ENCODE measurements around the gene DTX1. TPM values are rescaled to one million over a fixed set of nuclear protein-coding genes. Genes with fewer than 3 reads are reported as not detected.

Gene DTX1
- total and polyA plus RNA-seq, 2 of the 8 experiments (the other 6 are each of a cell fraction or from before 2014, with no cell fraction given), result 4.7 to 6.9 TPM

GRCh38 chr12:113102811-113103210, 46.3 kb downstream of the DTX1 start:
- Histone ChIP-seq H3K4me3 (ENCODE audit: extremely low read depth in 1 of 4, insufficient read depth in 2 of 4, low read depth in 3 of 4, low read length in 4 of 4) (no peak overlapping the region), H3K18ac (ENCODE audit: extremely low read depth, low read length) (no peak overlapping the region), H3K9me3 (ENCODE audit: insufficient read depth in 2 of 2, low read depth in 1 of 2, low read length in 1 of 2) (no peaks in the 10 kb centered on the region), H3K4me2 (ENCODE audit: insufficient read depth in 1 of 2, low read depth in 2 of 2, low read length in 2 of 2) (no peak overlapping the region), H3K27me3 (replicated peaks in 1 of 4; ENCODE audit: control insufficient read depth in 3 of 4, extremely low read depth in 1 of 4, insufficient read depth in 3 of 4, low read length in 3 of 4) (0 out of 7 replicates have a peak, but pooled peaks cover 0 to 2% (median 0%) of the 10 kb centered on the region in 4 experiments), H3K79me1 (ENCODE audit: low read depth, low read length) (no peaks in the 10 kb centered on the region), H3K14ac (ENCODE audit: insufficient read length) (no peak overlapping the region), H3K36me3 (ENCODE audit: control insufficient read depth in 2 of 4, insufficient read depth in 4 of 4, low read length in 3 of 4) (no peaks in the 10 kb centered on the region), H3K23ac (ENCODE audit: insufficient read length) (no peak overlapping the region), H4K8ac (ENCODE audit: extremely low read depth, insufficient read depth, low read length) (no peak overlapping the region), H2AFZ (ENCODE audit: low read length) (no peak overlapping the region), H3K23me2 (ENCODE audit: low read depth, low read length) (peaks cover 2% of the 10 kb centered on the region; the same call in 1 of the 2 replicates), H3K79me2 (ENCODE audit: control insufficient read depth in 1 of 2, insufficient read depth in 2 of 2, low read length in 2 of 2) (no peaks in the 10 kb centered on the region), H4K5ac (ENCODE audit: insufficient read length, low read depth, low read length) (no peak overlapping the region), H2BK120ac (replicated peaks; ENCODE audit: low read depth, low read length) (no peak overlapping the region), H2AK5ac (ENCODE audit: low read depth, low read length) (no peak overlapping the region), H3K9ac (replicated peaks in 1 of 4; ENCODE audit: extremely low read depth in 1 of 4, low read depth in 3 of 4, low read length in 3 of 4) (no peak overlapping the region), H2BK12ac (ENCODE audit: low read depth, low read length) (no peak overlapping the region), H2BK20ac (ENCODE audit: low read length) (no peak overlapping the region), H3K27ac (ENCODE audit: low read depth, low read length) (no peak overlapping the region), H3K4ac (replicated peaks; ENCODE audit: insufficient read length, low read depth, low read length) (no peak overlapping the region), H2BK5ac (ENCODE audit: low read depth, low read length) (no peak overlapping the region), H3K4me1 (replicated peaks in 1 of 4; ENCODE audit: control insufficient read depth in 3 of 4, insufficient read depth in 4 of 4, low read length in 3 of 4) (peaks cover 0 to 7% (median 3%) of the 10 kb centered on the region in 4 experiments; a peak in 5 of 7 replicates), H2BK15ac (ENCODE audit: low read length) (no peak overlapping the region), H4K91ac (replicated peaks; ENCODE audit: insufficient read length, low read length) (no peak overlapping the region), H4K20me1 (replicated peaks in 1 of 2; ENCODE audit: control insufficient read depth in 1 of 2, insufficient read depth in 2 of 2, low read length in 2 of 2) (no peaks in the 10 kb centered on the region), H3K56ac (replicated peaks; ENCODE audit: insufficient read length, low read depth, low read length) (no peak overlapping the region)
- DNase-seq (ENCODE audit: low read depth in 1 of 2, low spot score in 2 of 2) (no peak), FAIRE-seq (no peak)
- WGBS, 2 experiments (ENCODE audit: extremely low coverage in 1 of 2, insufficient coverage in 1 of 2, insufficient read length in 1 of 2, insufficient replicate concordance in 2 of 2, low coverage in 1 of 2, low lambda C conversion rate in 2 of 2, missing lambda C conversion rate in 1 of 2), result 90% methylated on average over 5 of the region's 5 CpGs; no CpG with 5 or more reads in 1 of the 2 experiments
- TF ChIP-seq MAX (IDR thresholded peaks at IDR 0.05) (no peak), POLR2AphosphoS5 (IDR thresholded peaks at IDR 0.05; ENCODE audit: low read depth, low read length) (no peak), TBP (IDR thresholded peaks at IDR 0.05; ENCODE audit: low read depth, low read length) (no peak), CBX8 (IDR thresholded peaks at IDR 0.05; ENCODE audit: borderline replicate concordance, low read depth, low read length) (no peak), BCL11A (IDR thresholded peaks at IDR 0.05; ENCODE audit: low read depth in 2 of 2, low read length in 2 of 2) (no peak)
- ChIA-PET POLR2A (ENCODE audit: partially characterized antibody) (interaction anchor here (1.5 to 1.6 kb wide), 3 partner anchors 10 to 71 kb away, joined by 3 to 7 read pairs (median 4); no protein-coding TSS in a partner anchor), CTCF (ENCODE audit: partially characterized antibody) (interaction anchor here (1.1 to 6.9 kb wide), 12 partner anchors 9 to 111 kb away, joined by 3 to 67 read pairs (median 8); no protein-coding TSS in a partner anchor)
